H9 (cell line): ENCODE measurements around the gene SEMA3A. TPM values are rescaled to one million over a fixed set of nuclear protein-coding genes. Genes with fewer than 3 reads are reported as not detected.

ENCODE experiments used
- DNase-seq: peaks from one replicate; pipeline ENCODE4 v3.0.0-alpha.2; 2017
- H2AFZ ChIP-seq: one replicate; pipeline ENCODE4 v1.6.1; 2013; ENCODE audit warnings: mild to moderate bottlenecking, low read length, control low read depth, moderate library complexity
- H2AK5ac ChIP-seq: 2 replicates; pipeline ENCODE4 v1.6.1; 2013; ENCODE audit warnings: low read length, control low read depth, mixed read lengths; ENCODE audit not compliant: insufficient read length
- H2BK120ac ChIP-seq: one replicate; pipeline ENCODE4 v1.6.1; 2013; ENCODE audit warnings: low read depth, mild to moderate bottlenecking, low read length, control low read depth, inconsistent platforms; ENCODE audit not compliant: poor library complexity, severe bottlenecking
- H2BK12ac ChIP-seq: 2 replicates; pipeline ENCODE4 v1.6.1; 2013; ENCODE audit warnings: low read length, control low read depth, mixed read lengths, low read depth; ENCODE audit not compliant: insufficient read length
- H2BK15ac ChIP-seq: 2 replicates; pipeline ENCODE4 v1.6.1; 2013; ENCODE audit warnings: low read depth, low read length, control low read depth
- H2BK20ac ChIP-seq: one replicate; pipeline ENCODE4 v1.6.1; 2013; ENCODE audit warnings: low read depth, mild to moderate bottlenecking, low read length, control low read depth, inconsistent platforms; ENCODE audit not compliant: poor library complexity, severe bottlenecking
- H2BK5ac ChIP-seq: 2 replicates; pipeline ENCODE4 v1.6.1; 2013; ENCODE audit warnings: low read length, control low read depth, mixed read lengths; ENCODE audit not compliant: insufficient read length
- H3K14ac ChIP-seq: 2 replicates; pipeline ENCODE4 v1.6.1; 2013; ENCODE audit warnings: low read length, control low read depth; ENCODE audit not compliant: insufficient read depth
- H3K18ac ChIP-seq: 2 replicates; pipeline ENCODE4 v1.6.1; 2013; ENCODE audit warnings: low read depth, mild to moderate bottlenecking, mixed read lengths, low read length, control low read depth; ENCODE audit not compliant: insufficient read length
- H3K23ac ChIP-seq: 2 replicates; pipeline ENCODE4 v1.6.1; 2013; ENCODE audit warnings: low read length, control low read depth, mixed read lengths, low read depth; ENCODE audit not compliant: insufficient read length
- H3K23me2 ChIP-seq: 2 replicates; pipeline ENCODE4 v1.6.1; 2013; ENCODE audit warnings: low read depth, mild to moderate bottlenecking, mixed read lengths, low read length, control low read depth; ENCODE audit not compliant: insufficient read length, poor library complexity, severe bottlenecking
- H3K27ac ChIP-seq: 2 replicates; pipeline ENCODE4 v1.5.1; 2013; ENCODE audit warnings: low read length, control low read depth, mixed read lengths, low read depth; ENCODE audit not compliant: insufficient read length
- H3K27me3 ChIP-seq: 2 replicates; pipeline ENCODE4 v1.6.1; 2013; ENCODE audit warnings: low read length, control low read depth, inconsistent platforms; ENCODE audit not compliant: insufficient read depth
- H3K4ac ChIP-seq: 2 replicates; pipeline ENCODE4 v1.6.1; 2013; ENCODE audit warnings: low read depth, mild to moderate bottlenecking, control low read depth, inconsistent platforms, low read length, moderate library complexity
- H3K4me1 ChIP-seq: 2 replicates; pipeline ENCODE4 v1.6.1; 2013; ENCODE audit warnings: low read length, control low read depth, inconsistent platforms; ENCODE audit not compliant: insufficient read depth
- H3K4me2 ChIP-seq: 2 replicates; pipeline ENCODE4 v1.6.1; 2013; ENCODE audit warnings: low read length, control low read depth, mixed read lengths; ENCODE audit not compliant: insufficient read length, insufficient read depth
- H3K56ac ChIP-seq: 2 replicates; pipeline ENCODE4 v1.6.1; 2013; ENCODE audit warnings: low read depth, mild to moderate bottlenecking, mixed read lengths, low read length, control low read depth; ENCODE audit not compliant: insufficient read length
- H3K79me1 ChIP-seq: 2 replicates; pipeline ENCODE4 v1.6.1; 2013; ENCODE audit warnings: low read depth, mild to moderate bottlenecking, moderate library complexity, low read length, control low read depth, inconsistent platforms; ENCODE audit not compliant: insufficient read depth, poor library complexity, severe bottlenecking
- H3K79me2 ChIP-seq: 2 replicates; pipeline ENCODE4 v1.6.1; 2013; ENCODE audit warnings: low read length, control low read depth, inconsistent platforms; ENCODE audit not compliant: insufficient read depth
- H3K9ac ChIP-seq: 2 replicates; pipeline ENCODE4 v1.6.1; 2013; ENCODE audit warnings: low read length, control low read depth, mixed read lengths; ENCODE audit not compliant: insufficient read length; ENCODE audit errors: extremely low read depth
- H3K9me3 ChIP-seq: one replicate; pipeline ENCODE4 v1.6.1; 2013; ENCODE audit warnings: low read depth, low read length, inconsistent platforms; ENCODE audit not compliant: control insufficient read depth
- H3T11ph ChIP-seq: one replicate; pipeline ENCODE4 v1.6.1; 2013; ENCODE audit warnings: mild to moderate bottlenecking, low read length, control low read depth, inconsistent platforms
- H4K20me1 ChIP-seq: one replicate; pipeline ENCODE4 v1.6.1; 2013; ENCODE audit not compliant: control insufficient read depth, insufficient read length, insufficient read depth
- H4K5ac ChIP-seq: 2 replicates; pipeline ENCODE4 v1.6.1; 2013; ENCODE audit warnings: low read depth, mild to moderate bottlenecking, mixed read lengths, low read length, control low read depth; ENCODE audit not compliant: insufficient read length
- H4K8ac ChIP-seq: replicated peaks from 2 replicates; pipeline ENCODE4 v1.6.1; 2013; ENCODE audit warnings: low read length, control low read depth, mixed read lengths, low read depth; ENCODE audit not compliant: insufficient read length
- H4K91ac ChIP-seq: 2 replicates; pipeline ENCODE4 v1.6.1; 2013; ENCODE audit warnings: low read depth, mild to moderate bottlenecking, moderate library complexity, mixed read lengths, low read length, control low read depth; ENCODE audit not compliant: insufficient read length
- H3K27ac Mint-ChIP-seq, 3 experiments: 2 replicates in 2 of 3; 3 replicates in 1 of 3; pipeline ENCODE4 v1.8.0; 2020 to 2021; ENCODE audit warnings: mixed read lengths in 3 of 3, mild to moderate bottlenecking in 1 of 3, moderate library complexity in 1 of 3
- H3K27me3 Mint-ChIP-seq: 2 replicates; pipeline ENCODE4 v1.8.0; 2021; ENCODE audit warnings: low read depth, mild to moderate bottlenecking, moderate library complexity, mixed read lengths
- H3K36me3 Mint-ChIP-seq, 3 experiments: 2 replicates in 2 of 3; 3 replicates in 1 of 3; pipeline ENCODE4 v1.8.0; 2020 to 2021; ENCODE audit warnings: low read depth in 3 of 3, mixed read lengths in 3 of 3; ENCODE audit not compliant: insufficient read depth in 1 of 3
- H3K4me1 Mint-ChIP-seq, 2 experiments: 2 replicates each; pipeline ENCODE4 v1.8.0; 2020; ENCODE audit warnings: mixed read lengths in 2 of 2
- H3K4me3 Mint-ChIP-seq, 2 experiments: 2 replicates in 1 of 2; 3 replicates in 1 of 2; pipeline ENCODE4 v1.8.0; 2020 to 2021; ENCODE audit warnings: mild to moderate bottlenecking in 2 of 2, mixed read lengths in 2 of 2, moderate library complexity in 1 of 2
- H3K9me3 Mint-ChIP-seq, 2 experiments: 2 replicates in 1 of 2; 3 replicates in 1 of 2; pipeline ENCODE4 v1.8.0; 2020; ENCODE audit warnings: mild to moderate bottlenecking in 2 of 2, mixed read lengths in 2 of 2, moderate library complexity in 1 of 2
- WGBS: extraction: QIAGEN DNeasy Blood & Tissue Kit; methylation state at CpG from one replicate; pipeline ENCODE4 v1.1.7; 2013; ENCODE audit warnings: missing lambda C conversion rate, low lambda C conversion rate, mixed read lengths; ENCODE audit not compliant: insufficient read length; ENCODE audit errors: extremely low coverage; 5-methylcytosine and 5-hydroxymethylcytosine counted together
- total RNA-seq: library from RNA; stranded (reverse); gene quantifications from 2 replicates; pipeline ENCODE4 v1.2.1, GENCODE V29; 2021
- TF ChIP-seq, protein P1 (sequence below): fragments of 200-600 bp; sonication (generic); conservative IDR thresholded peaks from 3 replicates; pipeline ENCODE4 v1.8.0; 2021; ENCODE audit warnings: antibody characterized with exemption, mild to moderate bottlenecking

SEMA3A gene
- total RNA-seq, 1 experiment from 2014 or later: 60.0 TPM

DNA sequence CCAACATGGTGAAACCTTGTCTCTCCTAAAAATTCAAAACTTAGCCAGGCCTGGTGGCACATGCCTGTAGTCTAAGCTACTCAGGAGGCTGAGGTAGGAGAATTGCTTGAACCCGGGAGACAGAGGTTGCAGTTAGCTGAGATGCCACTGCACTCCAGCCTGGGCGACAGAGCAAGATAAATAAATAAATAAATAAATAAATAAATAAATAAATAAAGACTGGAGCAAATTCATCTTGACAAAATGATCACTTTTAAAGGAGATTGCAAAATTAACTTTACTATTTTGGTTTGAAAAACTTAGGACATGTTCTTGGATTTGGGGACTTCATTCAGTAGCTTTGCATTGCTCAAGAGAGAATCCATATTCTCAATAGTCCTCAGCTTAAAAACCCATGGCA lies 137.0 kb downstream of the SEMA3A start:
- DNase-seq: no peak
- Histone ChIP-seq H3K23ac (no peak overlapping the region), H2AK5ac (no peak overlapping the region), H3K9ac (no peak overlapping the region), H4K8ac (no peak overlapping the region), H2BK12ac (no peak overlapping the region), H4K5ac (no peak overlapping the region), H3K14ac (no peak overlapping the region), H4K91ac (no peak overlapping the region), H2BK5ac (no peak overlapping the region), H3K27ac (no peak overlapping the region), H3K4me2 (no peak overlapping the region), H3K23me2 (no peaks in the 10 kb centered on the region), H3K56ac (no peak overlapping the region), H3K9me3 (no peaks in the 10 kb centered on the region), H2BK120ac (no peak overlapping the region), H3K4me1 (peaks cover 4% of the 10 kb centered on the region), H2BK20ac (no peak overlapping the region), H2BK15ac (no peak overlapping the region), H3T11ph (no peak overlapping the region), H3K4ac (no peak overlapping the region), H2AFZ (no peak overlapping the region), H3K79me1 (no peaks in the 10 kb centered on the region), H3K18ac (no peak overlapping the region), H3K27me3 (no peaks in the 10 kb centered on the region), H3K79me2 (no peaks in the 10 kb centered on the region), H4K20me1 (no peaks in the 10 kb centered on the region)
- Mint-ChIP-seq H3K27ac (no peak overlapping the region), H3K4me3 (no peak overlapping the region), H3K27me3 (no peaks in the 10 kb centered on the region), H3K36me3 (peaks cover 10 to 18% (median 16%) of the 10 kb centered on the region in 3 experiments; a peak in 6 of 7 replicates), H3K4me1 (peaks cover 29 to 38% of the 10 kb centered on the region in 2 experiments), H3K9me3 (no peaks in the 10 kb centered on the region; a peak in 1 of 5 replicates)
- WGBS: no CpG with 5 or more reads among the region's 2 CpGs
- TF ChIP-seq, protein P1, sequence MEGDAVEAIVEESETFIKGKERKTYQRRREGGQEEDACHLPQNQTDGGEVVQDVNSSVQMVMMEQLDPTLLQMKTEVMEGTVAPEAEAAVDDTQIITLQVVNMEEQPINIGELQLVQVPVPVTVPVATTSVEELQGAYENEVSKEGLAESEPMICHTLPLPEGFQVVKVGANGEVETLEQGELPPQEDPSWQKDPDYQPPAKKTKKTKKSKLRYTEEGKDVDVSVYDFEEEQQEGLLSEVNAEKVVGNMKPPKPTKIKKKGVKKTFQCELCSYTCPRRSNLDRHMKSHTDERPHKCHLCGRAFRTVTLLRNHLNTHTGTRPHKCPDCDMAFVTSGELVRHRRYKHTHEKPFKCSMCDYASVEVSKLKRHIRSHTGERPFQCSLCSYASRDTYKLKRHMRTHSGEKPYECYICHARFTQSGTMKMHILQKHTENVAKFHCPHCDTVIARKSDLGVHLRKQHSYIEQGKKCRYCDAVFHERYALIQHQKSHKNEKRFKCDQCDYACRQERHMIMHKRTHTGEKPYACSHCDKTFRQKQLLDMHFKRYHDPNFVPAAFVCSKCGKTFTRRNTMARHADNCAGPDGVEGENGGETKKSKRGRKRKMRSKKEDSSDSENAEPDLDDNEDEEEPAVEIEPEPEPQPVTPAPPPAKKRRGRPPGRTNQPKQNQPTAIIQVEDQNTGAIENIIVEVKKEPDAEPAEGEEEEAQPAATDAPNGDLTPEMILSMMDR: no peak
